GM15510 (cell line): ENCODE data around the gene MCF2L.

Experiments used
- POLR2A ChIP-seq: IDR thresholded peaks from 3 replicates; pipeline ENCODE4 v1.6.1; 2011; ENCODE audit warnings: borderline replicate concordance; ENCODE audit not compliant: insufficient read length; ENCODE audit errors: extremely low read depth

MCF2L gene

GRCh38 chr13:112979406-112979902, 10.4 kb downstream of the MCF2L start:
- no peak for TF ChIP-seq POLR2A

- no peak for TF ChIP-seq POLR2A
Measured at GRCh38 chr13:112980434-112980833, 11.4 kb downstream of the MCF2L start.

- TF ChIP-seq POLR2A: no peak
Measured at GRCh38 chr13:112981451-112981850, 12.4 kb downstream of the MCF2L start.

- no peak for TF ChIP-seq POLR2A
Measured at GRCh38 chr13:112982281-112983041, 13.4 kb downstream of the MCF2L start.

GRCh38 chr13:112983042-112983305, 14.0 kb downstream of the MCF2L start:
- no peak for TF ChIP-seq POLR2A

GRCh38 chr13:112983428-112984196, 14.6 kb downstream of the MCF2L start:
- TF ChIP-seq POLR2A: no peak

- no peak for TF ChIP-seq POLR2A
Measured at GRCh38 chr13:112984501-112984900, 15.5 kb downstream of the MCF2L start.

GRCh38 chr13:112984954-112985802, 16.2 kb downstream of the MCF2L start:
- no peak for TF ChIP-seq POLR2A

GRCh38 chr13:112985803-112986408, 16.9 kb downstream of the MCF2L start:
- no peak for TF ChIP-seq POLR2A

- TF ChIP-seq POLR2A: no peak
Measured at GRCh38 chr13:112986470-112986869, 17.5 kb downstream of the MCF2L start.

GRCh38 chr13:112986946-112987681, 18.1 kb downstream of the MCF2L start:
- TF ChIP-seq POLR2A: no peak

GRCh38 chr13:112987682-112988024, 18.6 kb downstream of the MCF2L start:
- TF ChIP-seq POLR2A: no peak

- no peak for TF ChIP-seq POLR2A
Measured at GRCh38 chr13:112990783-112991182, 21.8 kb downstream of the MCF2L start.

GRCh38 chr13:112991609-112992008, 22.6 kb downstream of the MCF2L start:
- TF ChIP-seq POLR2A: no peak

- no peak for TF ChIP-seq POLR2A
Measured at GRCh38 chr13:112992931-112993680, 24.1 kb downstream of the MCF2L start.
